ENCODE measurements around the gene NRP1. TPM values are rescaled to one million over a fixed set of nuclear protein-coding genes. Genes with fewer than 3 reads are reported as not detected.
A peak's percentile ranks its signal among the peaks of the same experiment; 100 is the strongest.

Gene NRP1
- polyA plus RNA-seq, 4 donors: 146 to 158 (median 155) TPM

- peak in 1 of 4 donors; percentile 35 for DNase-seq (ENCODE audit: low read depth in 4 of 4, low spot score in 3 of 4)
These were observed 140.6 kb downstream of the NRP1 start for GRCh38 chr10:33193701-33194521.

- DNase-seq (ENCODE audit: low read depth in 4 of 4, low spot score in 3 of 4): peak; percentile 71 to 86 (median 84)
These were observed 141.3 kb downstream of the NRP1 start for GRCh38 chr10:33193057-33193700.

- no peak for DNase-seq (ENCODE audit: low read depth in 4 of 4, low spot score in 3 of 4)
These were observed 142.3 kb downstream of the NRP1 start for GRCh38 chr10:33192190-33192589.

- DNase-seq (ENCODE audit: low read depth in 4 of 4, low spot score in 3 of 4): no peak
These were observed 144.1 kb downstream of the NRP1 start for GRCh38 chr10:33190406-33190805.

- DNase-seq (ENCODE audit: low read depth in 4 of 4, low spot score in 3 of 4): no peak
These were observed 144.7 kb downstream of the NRP1 start for GRCh38 chr10:33189808-33190207.

- DNase-seq (ENCODE audit: low read depth in 4 of 4, low spot score in 3 of 4): no peak
These were observed 145.1 kb downstream of the NRP1 start for GRCh38 chr10:33189363-33189762.

GRCh38 chr10:33187427-33187999, 147.0 kb downstream of the NRP1 start:
- no peak for DNase-seq (ENCODE audit: low read depth in 4 of 4, low spot score in 3 of 4)

- no peak for DNase-seq (ENCODE audit: low read depth in 4 of 4, low spot score in 3 of 4)
These were observed 148.3 kb downstream of the NRP1 start for GRCh38 chr10:33186150-33186549.

- no peak for DNase-seq (ENCODE audit: low read depth in 4 of 4, low spot score in 3 of 4)
These were observed 150.8 kb downstream of the NRP1 start for GRCh38 chr10:33183655-33184054.

- no peak for DNase-seq (ENCODE audit: low read depth in 4 of 4, low spot score in 3 of 4)
These were observed 153.5 kb downstream of the NRP1 start for GRCh38 chr10:33180921-33181320.

- DNase-seq (ENCODE audit: low read depth in 4 of 4, low spot score in 3 of 4): no peak
These were observed 154.1 kb downstream of the NRP1 start for GRCh38 chr10:33180390-33180789.

- no peak for DNase-seq (ENCODE audit: low read depth in 4 of 4, low spot score in 3 of 4)
These were observed 155.4 kb downstream of the NRP1 start for GRCh38 chr10:33179067-33179466.

GRCh38 chr10:33178026-33178755, 156.3 kb downstream of the NRP1 start:
- no peak for DNase-seq (ENCODE audit: low read depth in 4 of 4, low spot score in 3 of 4)

- DNase-seq (ENCODE audit: low read depth in 4 of 4, low spot score in 3 of 4): no peak
These were observed 157.8 kb downstream of the NRP1 start for GRCh38 chr10:33176688-33177087.

- DNase-seq (ENCODE audit: low read depth in 4 of 4, low spot score in 3 of 4): no peak
These were observed 159.6 kb downstream of the NRP1 start for GRCh38 chr10:33174674-33175434.

GRCh38 chr10:33165911-33166310, 168.6 kb downstream of the NRP1 start:
- DNase-seq (ENCODE audit: low read depth in 4 of 4, low spot score in 3 of 4): no peak

- no peak for DNase-seq (ENCODE audit: low read depth in 4 of 4, low spot score in 3 of 4)
These were observed 170.3 kb downstream of the NRP1 start for GRCh38 chr10:33164060-33164709.

GRCh38 chr10:33162248-33162575, 172.3 kb downstream of the NRP1 start:
- no peak for DNase-seq (ENCODE audit: low read depth in 4 of 4, low spot score in 3 of 4)

- DNase-seq (ENCODE audit: low read depth in 4 of 4, low spot score in 3 of 4): no peak
These were observed 172.8 kb downstream of the NRP1 start for GRCh38 chr10:33161550-33162247.
